Activated CD8-positive, alpha-beta memory T cell treated with anti-CD3 and anti-CD28 coated beads, Interleukin-2, amount 50 U/mL, for 1 hour (primary cell): ENCODE measurements around the gene FHL2.
"Not testable (repeated sequence)": the region's sequence is repeated elsewhere in the genome, so short reads cannot be mapped to it uniquely, and the experiment has no call there.

ENCODE experiments used
- DNase-seq: peaks from one replicate; pipeline ENCODE4 v3.0.0-alpha.2; 2020; ENCODE audit errors: extremely low read depth

The FHL2 gene

GRCh38 chr2:105344704-105345345 is 54.0 kb downstream of the FHL2 start:
- DNase-seq, result no peak

- DNase-seq, result no peak
Measured at GRCh38 chr2:105339414-105339813, 59.4 kb downstream of the FHL2 start.

- no peak for DNase-seq
Measured at GRCh38 chr2:105338020-105338385, 60.8 kb downstream of the FHL2 start.

GRCh38 chr2:105337122-105338019 is 61.5 kb downstream of the FHL2 start, which contains the start of gene C2orf49:
TSS of gene C2orf49 (plus strand) at chr2:105337540. CDS start at chr2:105337588, 48 bp downstream.
- DNase-seq, result peak; percentile 77

- no peak for DNase-seq
Measured at GRCh38 chr2:105336786-105337121, 62.1 kb downstream of the FHL2 start.

- no peak for DNase-seq
Measured at GRCh38 chr2:105335469-105335868, 63.4 kb downstream of the FHL2 start.

- DNase-seq, result no peak
Measured at GRCh38 chr2:105334211-105334610, 64.6 kb downstream of the FHL2 start.

- DNase-seq, result no peak
Measured at GRCh38 chr2:105330681-105331375, 68.0 kb downstream of the FHL2 start.

- DNase-seq, result no peak
Measured at GRCh38 chr2:105329561-105330495, 69.0 kb downstream of the FHL2 start, which contains the start of gene TGFBRAP1. TSS of gene TGFBRAP1 (minus strand) at chr2:105329735. CDS start at chr2:105308301, 21,434 bp downstream.

- DNase-seq, result no peak
Measured at GRCh38 chr2:105329197-105329554, 69.7 kb downstream of the FHL2 start.

- no peak for DNase-seq
Measured at GRCh38 chr2:105328281-105329196, 70.3 kb downstream of the FHL2 start.

- DNase-seq, result no peak
Measured at GRCh38 chr2:105327690-105328089, 71.2 kb downstream of the FHL2 start.

GRCh38 chr2:105327271-105327670 is 71.6 kb downstream of the FHL2 start:
- not testable (repeated sequence) for DNase-seq

- DNase-seq, result no peak
Measured at GRCh38 chr2:105325389-105325963, 73.4 kb downstream of the FHL2 start.

- DNase-seq, result no peak
Measured at GRCh38 chr2:105324732-105325131, 74.1 kb downstream of the FHL2 start.

- no peak for DNase-seq
Measured at GRCh38 chr2:105324101-105324500, 74.8 kb downstream of the FHL2 start.

GRCh38 chr2:105323111-105323510 is 75.7 kb downstream of the FHL2 start:
- DNase-seq, result no peak

- no peak for DNase-seq
Measured at GRCh38 chr2:105321875-105322646, 76.8 kb downstream of the FHL2 start.

GRCh38 chr2:105320651-105321215 is 78.1 kb downstream of the FHL2 start:
- DNase-seq, result no peak
